Raji (cell line): ENCODE measurements around the gene ST6GALNAC4.

Experiments
- POLR2A ChIP-seq: IDR thresholded peaks from 2 replicates; pipeline ENCODE4 v1.6.1; 2011; ENCODE audit warnings: low read depth, low read length, control low read depth; ENCODE audit not compliant: insufficient read depth

Gene ST6GALNAC4

DNA sequence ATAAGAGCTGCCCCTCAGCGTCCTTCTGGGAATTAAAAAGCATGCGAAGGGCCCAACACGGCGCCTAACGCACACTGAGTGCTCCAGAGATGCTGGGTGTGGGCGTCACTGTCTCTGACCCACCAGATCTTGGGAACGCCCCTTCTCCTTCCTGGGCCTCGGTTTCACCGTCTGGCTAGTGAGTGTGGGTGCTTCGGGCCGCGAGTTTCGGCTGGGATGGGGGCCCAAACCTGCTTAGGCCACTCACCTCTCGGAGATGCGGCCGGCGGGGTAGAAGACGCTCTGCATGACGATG, 10.0 kb upstream of the ST6GALNAC4 start:
- TF ChIP-seq POLR2A = no peak

DNA sequence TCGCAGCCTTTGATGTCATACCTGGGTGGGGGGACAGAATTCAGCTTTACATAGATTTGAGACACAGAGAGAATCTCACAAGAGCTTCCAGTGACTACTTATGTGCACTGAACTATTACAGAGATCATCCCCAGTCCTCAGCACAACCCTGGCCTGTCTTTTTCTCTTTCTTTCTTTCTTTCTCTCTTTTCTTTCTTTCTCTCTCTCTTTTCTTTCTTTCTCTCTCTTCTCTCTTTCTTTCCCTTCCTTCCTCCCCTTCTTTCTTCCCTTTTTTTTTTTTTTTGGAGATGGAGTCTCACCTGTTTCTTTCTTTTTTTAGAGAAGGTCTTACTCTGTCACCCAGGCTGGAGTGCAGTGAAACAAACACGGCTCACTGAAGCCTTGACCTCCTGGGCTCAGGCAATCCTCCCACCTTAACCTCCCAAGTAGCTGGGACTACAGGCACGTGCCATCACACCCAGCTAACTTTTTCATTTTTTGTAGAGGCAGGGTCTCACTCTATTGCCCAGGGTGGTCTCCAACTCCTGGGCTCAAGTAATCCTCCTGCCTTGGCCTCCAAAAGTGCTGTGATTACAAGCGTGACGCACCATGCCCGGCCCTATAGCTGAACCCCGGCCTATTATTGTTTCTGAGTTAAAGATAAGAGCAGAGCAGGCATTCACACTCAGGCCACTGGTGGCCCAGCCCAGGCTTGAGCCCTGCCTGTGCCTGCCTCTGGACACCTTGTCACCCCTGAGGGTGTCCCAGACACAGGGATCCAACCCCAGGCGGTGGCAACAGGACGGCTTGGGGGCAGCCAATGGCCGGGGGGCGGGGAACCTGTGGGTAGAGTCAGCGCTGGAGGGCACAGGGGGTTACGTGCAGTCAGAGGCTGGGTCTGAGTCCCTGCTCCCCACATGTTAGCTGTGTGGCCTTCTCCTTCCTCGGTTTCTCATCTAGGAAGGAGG, 9.4 kb upstream of the ST6GALNAC4 start:
- TF ChIP-seq POLR2A = no peak

DNA sequence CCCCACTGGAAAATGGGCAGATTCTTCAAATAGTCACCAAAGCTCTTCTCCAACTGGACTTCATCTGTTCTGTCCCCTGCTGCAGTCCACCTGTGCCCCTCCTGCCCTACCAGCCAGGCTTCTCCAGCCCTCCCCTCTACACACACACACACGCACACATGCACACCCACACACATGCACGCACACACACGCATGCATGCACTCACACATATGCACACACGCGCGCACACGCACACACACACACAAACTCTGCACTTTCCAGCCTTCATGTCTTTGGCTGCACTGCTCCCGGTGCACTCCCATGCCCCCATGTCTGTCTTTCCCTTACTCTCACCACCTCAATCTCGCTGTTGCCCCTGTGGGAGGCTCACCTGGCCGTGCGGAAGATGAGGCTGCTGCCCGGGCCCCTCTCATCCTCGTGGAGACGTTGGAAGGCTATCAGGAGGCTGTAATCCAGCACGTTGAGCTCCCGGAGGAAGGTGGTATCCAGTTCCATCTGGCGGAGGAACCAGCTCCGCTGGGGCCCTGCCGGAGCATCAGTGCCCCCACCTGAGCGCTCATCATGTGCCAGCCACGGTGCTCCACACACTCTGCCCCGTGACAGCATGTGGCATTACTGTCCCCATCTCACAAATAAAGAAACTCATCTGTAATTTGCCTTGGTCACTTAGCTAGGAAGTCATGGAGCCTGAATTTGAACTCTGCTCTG, 8.0 kb upstream of the ST6GALNAC4 start:
- no peak for TF ChIP-seq POLR2A

DNA sequence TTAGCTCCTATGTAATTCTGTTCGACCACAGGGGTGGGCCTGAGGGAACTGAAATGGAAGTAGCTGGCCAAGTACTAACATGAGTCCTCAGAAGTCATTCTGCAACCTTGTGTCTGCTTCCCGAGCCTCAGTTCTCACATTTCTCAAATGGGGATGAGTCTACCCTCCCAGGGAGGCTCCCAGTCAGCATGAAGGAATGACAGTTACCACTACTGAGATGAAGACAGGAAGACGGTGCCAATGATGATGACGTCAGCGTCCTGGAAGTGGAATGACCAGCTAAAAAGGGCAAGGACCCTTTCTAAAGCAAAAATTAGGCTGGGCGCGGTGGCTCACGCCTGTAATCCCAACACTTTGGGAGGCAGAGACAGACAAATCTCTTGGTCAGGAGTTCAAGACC, 6.9 kb upstream of the ST6GALNAC4 start:
- TF ChIP-seq POLR2A = no peak

DNA sequence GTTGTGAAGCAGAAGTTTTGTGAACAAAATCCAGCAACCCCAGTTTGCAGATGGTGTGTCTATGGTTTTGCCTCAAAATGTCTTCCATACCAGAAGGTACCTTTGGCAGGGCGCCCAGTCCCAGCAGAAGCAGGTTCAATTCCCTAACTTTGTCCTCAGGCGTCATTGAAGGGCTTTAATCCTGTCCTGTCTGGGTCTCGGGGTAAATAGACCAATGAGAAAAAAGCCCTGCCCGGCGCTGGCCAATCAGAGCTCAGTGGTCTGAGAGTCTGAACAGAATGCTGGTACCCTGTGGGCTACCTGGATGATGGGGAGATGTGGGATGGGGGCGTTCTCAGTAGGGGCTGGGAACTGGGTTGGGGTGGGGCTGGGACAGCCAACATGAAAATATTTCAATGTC, 6.2 kb upstream of the ST6GALNAC4 start:
- TF ChIP-seq POLR2A = no peak

DNA sequence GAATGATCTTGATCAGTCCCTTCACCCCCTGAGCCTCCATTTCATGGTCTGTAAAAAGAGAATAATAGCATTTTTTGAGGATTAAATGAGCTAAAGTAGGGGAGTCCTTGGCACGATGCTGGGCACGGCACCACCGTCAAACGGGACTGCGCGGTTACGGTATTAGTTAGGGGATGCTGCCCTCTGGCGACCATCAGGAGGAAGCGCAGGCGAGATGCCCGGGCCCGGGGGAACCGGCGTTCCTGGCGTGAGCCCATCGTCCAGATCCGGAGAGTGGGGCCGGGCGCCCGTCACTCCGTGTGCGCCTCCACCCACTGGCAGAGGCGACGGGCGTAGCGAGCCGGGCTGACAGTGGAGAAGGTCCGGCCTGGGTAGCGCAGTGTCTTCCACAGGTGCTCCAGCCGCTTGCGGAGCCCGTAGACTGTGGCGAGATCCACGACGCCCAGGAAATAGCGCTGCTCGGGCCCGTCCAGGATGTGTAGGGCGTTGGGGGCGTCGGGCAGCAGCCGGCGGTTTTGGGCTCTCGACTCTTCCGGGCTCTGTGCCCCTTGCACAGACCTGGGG, 4.8 kb upstream of the ST6GALNAC4 start:
- no peak for TF ChIP-seq POLR2A

DNA sequence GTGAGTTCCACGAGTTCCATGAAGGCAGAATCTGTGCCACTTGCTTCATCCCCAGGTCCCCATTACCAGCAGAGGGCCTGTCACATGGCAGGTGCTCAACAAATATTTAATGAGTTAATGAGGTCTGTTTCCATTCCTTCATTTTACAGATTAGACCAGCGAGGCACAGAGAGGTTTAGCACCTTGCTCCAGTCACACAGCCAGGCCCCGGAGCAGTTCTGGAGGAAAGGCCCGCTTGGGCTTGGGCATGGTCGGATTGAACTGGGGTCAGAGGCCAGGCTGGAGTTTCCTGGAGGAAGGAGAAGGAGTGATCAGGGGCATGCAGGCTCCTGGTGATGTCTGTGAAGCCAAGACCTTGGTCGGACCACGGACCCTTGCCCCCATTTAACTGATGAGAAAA, 4.0 kb upstream of the ST6GALNAC4 start:
- TF ChIP-seq POLR2A = no peak

DNA sequence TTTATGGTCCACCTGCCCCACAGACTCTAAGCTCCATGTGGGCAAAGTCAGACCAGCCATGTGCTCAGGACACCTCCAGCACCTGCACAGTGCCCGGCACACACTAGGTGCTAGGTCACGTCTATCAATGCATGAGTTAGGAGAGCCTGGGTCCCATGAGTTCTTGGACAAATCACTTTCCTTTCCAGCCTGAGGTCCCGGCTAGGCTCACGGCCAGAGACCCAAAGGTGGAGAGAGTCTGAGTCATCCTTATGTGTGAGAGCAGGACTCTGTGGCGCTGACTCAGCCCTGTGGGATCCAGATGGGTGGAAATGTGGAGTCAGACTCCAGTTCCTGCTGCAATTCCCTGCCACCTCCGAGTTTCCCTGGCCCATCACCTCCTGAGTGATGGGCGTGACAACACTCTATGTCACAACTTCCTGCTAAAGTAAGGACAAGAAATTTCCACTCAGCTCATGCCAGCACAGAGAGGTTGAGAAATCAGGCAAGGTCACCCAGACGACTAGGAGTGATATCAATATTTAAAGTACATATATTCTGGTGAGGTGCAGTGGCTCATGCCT, 2.5 kb upstream of the ST6GALNAC4 start:
- TF ChIP-seq POLR2A = no peak

DNA sequence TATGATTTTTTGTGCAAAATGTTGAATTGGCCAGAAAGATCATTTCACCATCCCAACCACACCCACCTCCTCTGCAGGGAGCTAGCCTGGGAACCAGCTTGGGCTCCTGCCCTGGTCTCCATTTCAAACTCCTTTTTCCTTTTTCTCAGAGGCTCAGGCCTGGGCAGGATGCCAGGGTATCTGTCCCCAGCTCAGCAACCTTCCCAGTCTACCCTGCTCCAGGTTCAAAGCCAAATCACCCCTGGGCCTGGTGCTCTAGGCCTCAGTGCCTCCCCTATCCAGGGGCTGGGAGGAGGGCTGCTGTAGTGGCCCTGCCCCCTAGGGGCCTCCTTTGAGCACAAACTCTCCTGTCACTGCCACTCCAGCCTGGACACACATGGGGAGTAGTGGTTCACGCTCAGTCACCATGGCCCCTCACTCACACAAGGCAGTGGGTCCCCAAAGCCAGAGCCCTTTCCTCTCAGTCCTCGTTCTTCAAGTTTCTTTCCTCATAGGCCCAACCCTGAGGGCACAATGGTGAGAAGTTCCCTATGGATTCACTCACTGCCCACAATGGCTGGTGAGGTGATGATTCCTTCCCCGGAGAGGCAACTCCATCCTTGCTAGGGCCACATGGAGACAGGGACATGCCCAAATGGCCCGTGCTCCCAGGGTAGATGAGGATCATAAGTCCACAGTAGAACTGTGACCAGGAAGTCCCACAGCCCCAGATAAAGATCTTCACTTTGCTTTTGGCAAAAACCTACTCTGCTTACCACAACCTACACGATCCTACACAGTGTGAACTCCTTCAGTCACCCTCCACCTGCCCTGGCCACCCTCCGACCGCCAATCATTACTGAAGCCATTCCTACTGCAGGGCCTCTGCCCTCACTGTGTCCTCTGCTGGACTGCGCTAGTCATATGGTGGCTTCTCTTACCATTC, 1.6 kb upstream of the ST6GALNAC4 start:
- TF ChIP-seq POLR2A = no peak

DNA sequence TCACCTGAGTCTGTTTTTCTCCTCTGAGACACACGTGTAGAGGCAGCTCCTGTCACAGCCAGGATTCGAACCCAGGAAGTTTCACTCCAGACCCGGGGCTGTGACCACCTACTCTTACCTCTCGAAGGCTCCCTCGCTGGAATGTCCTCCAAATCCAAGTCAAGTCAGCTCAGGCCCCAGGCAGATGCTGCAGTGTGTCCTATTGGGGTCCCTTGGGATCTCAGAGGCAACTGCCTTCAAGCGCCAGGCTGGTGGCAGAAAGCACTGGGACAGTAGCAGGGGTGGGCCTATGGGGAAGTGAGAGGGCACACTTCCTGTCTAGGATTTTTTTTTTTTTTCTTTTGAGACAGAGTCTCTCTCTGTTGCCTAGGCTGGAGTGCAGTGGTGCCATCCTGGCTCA, 762 bp upstream of the ST6GALNAC4 start:
- peak; percentile 39; the same call in 1 of the 2 replicates for TF ChIP-seq POLR2A

DNA sequence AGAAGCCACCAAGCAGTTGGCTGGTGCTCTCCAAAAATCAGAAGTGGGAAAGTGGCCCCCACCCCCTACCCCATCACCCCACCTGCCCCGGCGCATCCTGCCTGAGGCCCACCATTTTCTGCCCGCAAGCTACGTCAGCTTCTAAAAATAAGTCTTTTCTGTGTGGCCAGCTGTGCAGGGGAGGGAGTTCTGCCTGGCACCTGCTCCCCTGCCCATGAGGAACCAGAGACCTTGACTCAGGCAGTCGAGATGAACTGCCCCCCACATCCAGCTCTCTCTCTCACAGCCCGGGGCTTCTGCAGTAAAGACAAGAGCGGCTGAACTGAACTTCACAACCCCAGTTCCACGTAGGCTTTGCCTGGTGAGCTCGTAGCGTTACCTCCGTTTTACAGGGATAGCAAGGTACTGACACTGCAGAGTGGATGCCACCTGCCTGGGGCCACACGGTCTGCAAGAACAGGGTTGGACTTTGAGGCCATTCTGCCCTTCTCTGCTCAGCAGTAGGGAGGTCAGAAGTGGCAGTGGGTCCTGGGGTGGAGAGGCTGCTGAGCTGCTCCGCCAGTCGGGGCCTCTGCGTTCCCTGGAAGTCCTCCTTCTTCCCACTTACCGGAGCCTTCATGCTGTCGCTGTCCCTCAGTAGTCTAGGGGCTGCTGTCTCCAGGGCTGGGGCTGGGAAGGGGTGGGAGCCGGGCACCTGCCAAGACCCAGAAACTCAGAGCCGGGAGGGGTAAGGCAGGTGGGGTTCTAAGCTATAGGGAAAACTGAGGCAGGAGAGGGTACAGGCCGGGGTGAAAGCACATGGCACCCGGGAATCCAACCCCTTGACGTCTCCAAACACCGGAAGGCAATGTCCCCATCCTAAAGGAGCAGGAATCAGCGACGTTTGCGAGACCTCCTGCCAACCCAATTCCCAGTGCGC, 781 bp downstream of the ST6GALNAC4 start:
- TF ChIP-seq POLR2A = peak; percentile 73

DNA sequence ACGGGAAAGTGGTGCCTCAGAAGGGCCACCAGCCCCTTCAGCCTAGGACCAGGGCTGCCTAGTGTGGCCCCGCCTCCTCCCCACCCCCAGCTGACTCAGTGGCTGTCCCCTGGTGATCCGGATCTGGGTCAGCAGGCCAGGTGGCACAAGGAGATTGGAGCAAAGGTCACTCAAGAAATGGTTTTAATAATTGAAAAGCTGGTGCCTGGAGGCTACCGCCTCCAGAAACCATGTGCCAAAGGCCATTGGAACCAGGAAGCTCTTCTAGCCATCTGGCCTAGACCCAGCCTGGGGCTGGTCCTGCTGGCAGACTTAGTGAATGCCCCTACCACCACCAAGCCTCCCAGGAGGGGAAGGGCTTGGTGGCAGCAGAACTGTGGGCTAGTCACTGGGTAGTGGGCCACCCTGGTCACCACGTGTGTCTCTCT, 1.5 kb downstream of the ST6GALNAC4 start:
- TF ChIP-seq POLR2A = no peak

DNA sequence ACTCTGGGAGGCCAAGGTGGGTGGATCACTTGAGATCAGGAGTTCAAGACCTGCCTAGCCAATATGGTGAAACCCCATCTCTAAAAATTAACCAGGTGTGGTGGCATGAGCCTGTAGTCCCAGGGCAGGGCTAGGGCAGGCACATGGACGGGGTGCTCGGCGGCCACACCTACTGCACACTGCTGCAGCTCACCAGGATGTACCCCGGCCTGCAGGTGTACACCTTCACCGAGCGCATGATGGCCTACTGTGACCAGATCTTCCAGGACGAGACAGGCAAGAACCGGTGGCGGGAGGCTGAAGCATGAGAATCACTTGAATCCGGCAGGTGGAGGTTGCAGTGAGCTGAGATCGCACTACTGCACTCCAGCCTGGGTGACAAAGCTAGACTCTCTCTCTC, 3.2 kb downstream of the ST6GALNAC4 start:
- no peak for TF ChIP-seq POLR2A

DNA sequence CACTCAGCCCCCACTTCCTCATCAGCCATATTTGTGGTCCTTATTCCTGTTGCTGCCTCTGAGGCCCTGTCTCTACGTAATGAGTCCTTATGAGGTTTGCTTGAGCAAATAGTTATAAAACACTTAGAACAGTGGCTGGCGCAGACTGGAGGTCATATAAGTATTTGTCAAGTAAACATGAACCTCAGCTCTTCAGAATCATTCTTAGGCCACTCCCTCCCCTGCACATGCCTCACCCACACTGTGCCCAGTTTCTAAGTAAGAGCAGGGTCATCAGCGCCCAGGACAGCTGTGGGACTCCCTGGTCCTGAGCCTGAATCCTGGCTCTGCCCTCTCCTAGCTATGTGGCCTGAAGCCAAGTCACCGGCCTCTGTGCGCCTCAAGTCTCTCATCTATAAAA, 4.0 kb downstream of the ST6GALNAC4 start:
- no peak for TF ChIP-seq POLR2A

DNA sequence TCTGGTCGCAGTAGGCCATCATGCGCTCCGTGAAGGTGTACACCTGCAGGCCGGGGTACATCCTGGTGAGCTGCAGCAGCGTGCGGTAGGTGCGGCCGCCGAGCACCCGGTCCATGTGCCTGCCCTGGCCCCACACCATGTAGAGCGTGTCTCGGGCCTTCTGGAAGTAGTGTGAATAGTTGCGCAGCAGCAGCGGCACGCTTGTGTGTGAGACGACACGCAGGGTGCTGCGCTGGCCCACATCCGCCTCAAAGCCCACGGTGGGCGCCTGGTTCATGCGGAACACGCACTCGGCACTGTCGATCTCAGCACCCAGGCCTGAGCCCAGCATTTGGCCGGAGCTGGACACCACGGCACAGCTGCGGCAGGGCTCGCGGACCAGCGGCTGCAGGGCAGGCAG, 4.5 kb downstream of the ST6GALNAC4 start:
- no peak for TF ChIP-seq POLR2A
